ENCODE measurements around the gene SETD2. TPM values are rescaled to one million over a fixed set of nuclear protein-coding genes. Genes with fewer than 3 reads are reported as not detected.

SETD2 gene
- total RNA-seq, 1 donor from 2014 or later = 19.7 TPM

DNA sequence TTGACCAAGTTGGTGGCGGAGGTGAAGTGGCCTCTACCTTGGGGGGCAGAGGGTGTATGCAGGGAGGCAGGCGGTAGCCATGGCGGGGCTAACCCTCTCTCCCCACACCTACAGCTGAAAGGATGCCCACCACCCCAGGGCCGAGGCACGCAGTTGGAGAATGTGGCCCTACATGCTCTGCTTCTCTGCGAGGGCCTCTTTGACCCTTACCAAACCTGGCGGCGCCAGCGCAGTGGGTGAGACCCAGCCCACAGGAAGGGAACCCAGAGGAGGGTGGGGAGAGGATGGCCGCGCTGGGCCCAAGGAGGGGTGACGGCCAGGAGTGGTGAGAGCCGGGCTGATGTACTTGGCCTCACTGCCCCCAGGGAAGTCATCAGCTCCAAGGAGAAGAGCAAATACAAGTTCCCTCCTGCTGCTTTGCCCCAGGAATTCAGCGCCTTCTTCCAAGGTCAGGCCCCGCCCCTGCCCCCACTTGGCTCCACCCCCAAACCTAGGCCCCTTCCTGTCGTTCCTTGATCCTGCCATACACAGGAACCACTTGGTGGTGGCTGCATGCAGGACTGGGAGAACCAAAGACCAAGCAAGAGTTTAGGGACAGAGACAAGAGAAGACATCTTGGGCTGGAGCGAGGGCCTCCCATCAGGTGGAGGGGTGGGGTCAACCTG, 174.6 kb downstream of the SETD2 start:
- H3K36me3 ChIP-seq (ENCODE audit: control insufficient read depth, insufficient read depth, low read length) = peaks cover 26% of the 10 kb centered on the region
- H3K27me3 ChIP-seq (ENCODE audit: control insufficient read depth, insufficient read depth, low read length) = no peaks in the 10 kb centered on the region
- DNase-seq (ENCODE audit: low read depth) (no peak), FAIRE-seq (no peak)
- no peak overlapping the region for H3K4me3 ChIP-seq (ENCODE audit: low read depth, low read length)
- TF ChIP-seq, protein P1, sequence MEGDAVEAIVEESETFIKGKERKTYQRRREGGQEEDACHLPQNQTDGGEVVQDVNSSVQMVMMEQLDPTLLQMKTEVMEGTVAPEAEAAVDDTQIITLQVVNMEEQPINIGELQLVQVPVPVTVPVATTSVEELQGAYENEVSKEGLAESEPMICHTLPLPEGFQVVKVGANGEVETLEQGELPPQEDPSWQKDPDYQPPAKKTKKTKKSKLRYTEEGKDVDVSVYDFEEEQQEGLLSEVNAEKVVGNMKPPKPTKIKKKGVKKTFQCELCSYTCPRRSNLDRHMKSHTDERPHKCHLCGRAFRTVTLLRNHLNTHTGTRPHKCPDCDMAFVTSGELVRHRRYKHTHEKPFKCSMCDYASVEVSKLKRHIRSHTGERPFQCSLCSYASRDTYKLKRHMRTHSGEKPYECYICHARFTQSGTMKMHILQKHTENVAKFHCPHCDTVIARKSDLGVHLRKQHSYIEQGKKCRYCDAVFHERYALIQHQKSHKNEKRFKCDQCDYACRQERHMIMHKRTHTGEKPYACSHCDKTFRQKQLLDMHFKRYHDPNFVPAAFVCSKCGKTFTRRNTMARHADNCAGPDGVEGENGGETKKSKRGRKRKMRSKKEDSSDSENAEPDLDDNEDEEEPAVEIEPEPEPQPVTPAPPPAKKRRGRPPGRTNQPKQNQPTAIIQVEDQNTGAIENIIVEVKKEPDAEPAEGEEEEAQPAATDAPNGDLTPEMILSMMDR (IDR thresholded peaks at IDR 0.05; ENCODE audit: insufficient read depth, low read length, severe bottlenecking) = no peak

DNA sequence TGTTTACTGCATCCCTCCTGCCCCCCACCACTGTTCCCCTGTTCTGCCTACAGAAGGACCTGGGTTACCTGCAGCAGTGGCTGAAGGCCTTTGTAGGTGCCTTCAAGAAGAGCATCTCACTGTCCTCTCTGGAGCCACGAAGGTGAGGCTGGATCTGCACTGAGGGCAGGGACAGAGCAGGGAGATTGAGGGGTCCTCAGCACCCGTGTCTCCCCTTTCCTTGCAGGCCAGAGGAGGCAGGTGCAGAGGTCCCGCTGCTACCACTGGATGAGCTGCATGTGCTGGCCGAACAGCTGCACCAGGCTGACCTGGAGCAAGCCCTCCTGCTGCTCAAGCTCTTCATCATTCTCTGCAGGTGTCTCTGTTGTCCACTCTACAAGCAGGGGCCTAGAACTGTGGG, 175.3 kb downstream of the SETD2 start:
- Histone ChIP-seq H3K4me3 (ENCODE audit: low read depth, low read length) (no peak overlapping the region), H3K36me3 (ENCODE audit: control insufficient read depth, insufficient read depth, low read length) (peaks cover 25% of the 10 kb centered on the region), H3K27me3 (ENCODE audit: control insufficient read depth, insufficient read depth, low read length) (no peaks in the 10 kb centered on the region)
- DNase-seq (ENCODE audit: low read depth) = no peak
- no peak for FAIRE-seq
- TF ChIP-seq, protein P1 (IDR thresholded peaks at IDR 0.05; ENCODE audit: insufficient read depth, low read length, severe bottlenecking) = no peak

DNA sequence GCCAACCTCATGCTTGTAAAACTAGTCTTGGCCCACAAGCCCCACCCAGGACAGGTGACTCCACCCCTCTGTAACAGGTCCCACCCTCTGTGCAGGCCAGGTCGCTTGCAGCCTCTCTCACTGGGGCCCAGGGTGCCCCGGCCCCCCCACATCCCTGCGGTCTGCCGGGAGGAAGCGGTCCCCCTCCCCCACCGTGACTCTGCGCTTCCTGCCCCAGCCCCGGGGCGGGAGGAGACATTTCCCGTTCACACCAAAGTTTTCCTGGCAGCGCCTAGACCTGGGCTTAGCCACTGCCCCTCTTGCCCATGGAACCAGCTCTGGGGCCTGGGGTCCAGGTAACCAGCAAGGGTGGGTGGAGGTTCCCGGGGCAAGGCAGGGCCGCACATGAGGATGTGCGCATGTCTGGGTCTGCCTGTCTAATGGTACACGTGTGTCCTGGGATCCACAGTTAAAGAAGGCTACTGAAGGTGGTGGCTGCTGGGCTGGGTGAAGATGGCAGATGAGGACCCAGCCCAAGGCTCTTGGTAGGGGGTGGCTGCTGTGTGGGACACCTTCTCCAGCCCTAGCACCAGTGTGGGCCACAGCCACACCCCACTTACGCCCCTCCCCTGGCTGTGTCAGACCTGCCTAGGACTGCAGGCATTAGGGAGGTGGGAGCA, 176.0 kb downstream of the SETD2 start:
- no peak for FAIRE-seq
- no peaks in the 10 kb centered on the region for H3K27me3 ChIP-seq (ENCODE audit: control insufficient read depth, insufficient read depth, low read length)
- peaks cover 24% of the 10 kb centered on the region for H3K36me3 ChIP-seq (ENCODE audit: control insufficient read depth, insufficient read depth, low read length)
- DNase-seq (ENCODE audit: low read depth) = peak; percentile 70
- no peak overlapping the region for H3K4me3 ChIP-seq (ENCODE audit: low read depth, low read length)
- TF ChIP-seq, protein P1 (IDR thresholded peaks at IDR 0.05; ENCODE audit: insufficient read depth, low read length, severe bottlenecking) = no peak

DNA sequence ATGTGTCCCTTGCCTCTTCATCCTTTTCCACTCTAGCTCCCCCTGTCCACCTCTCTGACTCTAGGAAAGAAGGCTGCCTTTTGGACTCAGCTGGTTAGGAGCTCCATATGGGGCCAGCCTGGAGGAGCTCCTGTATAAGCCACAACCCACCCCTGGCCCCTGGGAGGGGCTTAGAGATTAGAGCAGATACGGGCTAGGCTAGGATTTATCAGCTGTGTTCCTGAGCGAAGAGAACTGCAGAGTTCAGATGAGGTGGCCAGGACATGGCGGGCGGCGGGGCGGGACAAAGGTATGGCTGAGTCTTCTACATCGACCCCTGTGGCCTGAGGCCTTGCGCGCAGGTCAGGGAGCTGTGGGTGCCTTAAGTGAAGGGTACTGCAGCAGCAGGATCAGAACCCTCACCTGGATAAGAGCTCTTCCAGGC, 176.6 kb downstream of the SETD2 start:
- Histone ChIP-seq H3K36me3 (ENCODE audit: control insufficient read depth, insufficient read depth, low read length) (peaks cover 20% of the 10 kb centered on the region), H3K4me3 (ENCODE audit: low read depth, low read length) (no peak overlapping the region), H3K27me3 (ENCODE audit: control insufficient read depth, insufficient read depth, low read length) (no peaks in the 10 kb centered on the region)
- TF ChIP-seq, protein P1 (IDR thresholded peaks at IDR 0.05; ENCODE audit: insufficient read depth, low read length, severe bottlenecking) = no peak
- FAIRE-seq (no peak), DNase-seq (ENCODE audit: low read depth) (no peak)

DNA sequence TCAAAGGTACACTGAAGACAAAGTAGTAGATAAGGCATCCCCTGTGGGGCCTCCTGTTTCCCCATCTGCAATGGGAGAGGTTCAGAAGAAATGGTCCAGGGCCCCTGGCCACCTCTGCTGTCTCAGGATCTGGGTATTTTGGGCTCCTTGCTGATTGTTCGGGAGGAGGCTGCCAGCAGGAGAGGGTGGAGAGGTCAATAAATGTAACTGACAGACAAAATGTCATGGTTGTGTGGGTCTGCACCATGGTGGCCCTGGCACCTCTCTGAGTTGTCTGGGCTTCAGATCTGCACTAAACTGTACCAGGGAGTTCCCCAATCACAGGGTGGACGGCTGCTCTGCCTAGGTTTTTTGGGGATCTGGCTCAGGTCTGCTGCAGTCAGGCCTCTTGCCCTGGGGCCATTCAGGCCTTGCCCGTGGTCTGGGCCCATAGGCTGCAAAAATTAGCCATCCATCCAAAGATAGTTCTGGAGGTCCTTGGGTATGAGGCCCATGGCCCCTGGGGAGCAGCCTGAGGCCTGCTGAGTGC, 177.1 kb downstream of the SETD2 start:
- no peak overlapping the region for H3K4me3 ChIP-seq (ENCODE audit: low read depth, low read length)
- no peak for DNase-seq (ENCODE audit: low read depth)
- FAIRE-seq = no peak
- TF ChIP-seq, protein P1 (IDR thresholded peaks at IDR 0.05; ENCODE audit: insufficient read depth, low read length, severe bottlenecking) = no peak
- peaks cover 17% of the 10 kb centered on the region for H3K36me3 ChIP-seq (ENCODE audit: control insufficient read depth, insufficient read depth, low read length)
- no peaks in the 10 kb centered on the region for H3K27me3 ChIP-seq (ENCODE audit: control insufficient read depth, insufficient read depth, low read length)
